ENCODE data around the gene CLDN5.
A peak's percentile ranks its signal among the peaks of the same experiment; 100 is the strongest.

Gene CLDN5

DNA sequence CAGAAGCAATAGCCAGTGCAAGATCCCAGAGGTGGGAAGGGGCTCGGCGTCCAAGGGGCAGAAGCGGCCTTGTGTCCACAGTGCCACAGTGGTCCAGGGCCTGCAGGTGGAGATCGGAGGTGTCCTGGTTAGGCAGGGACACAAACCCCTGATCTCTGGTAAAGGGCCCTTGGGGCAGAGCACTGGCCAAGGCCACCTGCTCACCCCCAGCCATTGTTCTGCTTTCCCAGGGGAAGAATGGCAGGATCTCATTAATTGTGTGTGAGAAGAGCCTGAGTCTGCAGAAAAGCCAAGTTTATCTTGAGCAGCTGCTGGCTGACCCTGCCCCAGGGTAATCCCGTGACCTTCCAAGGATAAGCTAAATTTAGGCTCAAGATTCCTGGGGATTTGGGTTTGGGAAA is 3.1 kb upstream of the CLDN5 start:
- H3K27me3 ChIP-seq (ENCODE audit: insufficient read depth, low read depth, severe bottlenecking): no peaks in the 10 kb centered on the region
- DNase-seq: peak; percentile 59
- TF ChIP-seq, protein P1, sequence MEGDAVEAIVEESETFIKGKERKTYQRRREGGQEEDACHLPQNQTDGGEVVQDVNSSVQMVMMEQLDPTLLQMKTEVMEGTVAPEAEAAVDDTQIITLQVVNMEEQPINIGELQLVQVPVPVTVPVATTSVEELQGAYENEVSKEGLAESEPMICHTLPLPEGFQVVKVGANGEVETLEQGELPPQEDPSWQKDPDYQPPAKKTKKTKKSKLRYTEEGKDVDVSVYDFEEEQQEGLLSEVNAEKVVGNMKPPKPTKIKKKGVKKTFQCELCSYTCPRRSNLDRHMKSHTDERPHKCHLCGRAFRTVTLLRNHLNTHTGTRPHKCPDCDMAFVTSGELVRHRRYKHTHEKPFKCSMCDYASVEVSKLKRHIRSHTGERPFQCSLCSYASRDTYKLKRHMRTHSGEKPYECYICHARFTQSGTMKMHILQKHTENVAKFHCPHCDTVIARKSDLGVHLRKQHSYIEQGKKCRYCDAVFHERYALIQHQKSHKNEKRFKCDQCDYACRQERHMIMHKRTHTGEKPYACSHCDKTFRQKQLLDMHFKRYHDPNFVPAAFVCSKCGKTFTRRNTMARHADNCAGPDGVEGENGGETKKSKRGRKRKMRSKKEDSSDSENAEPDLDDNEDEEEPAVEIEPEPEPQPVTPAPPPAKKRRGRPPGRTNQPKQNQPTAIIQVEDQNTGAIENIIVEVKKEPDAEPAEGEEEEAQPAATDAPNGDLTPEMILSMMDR (IDR thresholded peaks at IDR 0.05; ENCODE audit: low read depth, low read length): no peak
- peak overlapping the region; percentile 74 for H3K27ac ChIP-seq
- no peak overlapping the region for H3K4me3 ChIP-seq (ENCODE audit: low read depth, low read length)
- peaks cover 13% of the 10 kb centered on the region for H3K36me3 ChIP-seq
- H3K9me3 ChIP-seq (ENCODE audit: severe bottlenecking): no peaks in the 10 kb centered on the region

GRCh38 chr22:19526702-19527111 is 2.5 kb upstream of the CLDN5 start:
- no peaks in the 10 kb centered on the region for H3K9me3 ChIP-seq (ENCODE audit: severe bottlenecking)
- H3K27me3 ChIP-seq (ENCODE audit: insufficient read depth, low read depth, severe bottlenecking): no peaks in the 10 kb centered on the region
- no peak for DNase-seq
- TF ChIP-seq, protein P1 (IDR thresholded peaks at IDR 0.05; ENCODE audit: low read depth, low read length): no peak
- peak overlapping the region; percentile 74 for H3K27ac ChIP-seq
- peaks cover 17% of the 10 kb centered on the region for H3K36me3 ChIP-seq
- no peak overlapping the region for H3K4me3 ChIP-seq (ENCODE audit: low read depth, low read length)

GRCh38 chr22:19526076-19526701 is 2.0 kb upstream of the CLDN5 start:
- H3K27me3 ChIP-seq (ENCODE audit: insufficient read depth, low read depth, severe bottlenecking): no peaks in the 10 kb centered on the region
- TF ChIP-seq, protein P1 (IDR thresholded peaks at IDR 0.05; ENCODE audit: low read depth, low read length): no peak
- no peak for DNase-seq
- H3K27ac ChIP-seq: peak overlapping the region; percentile 74
- H3K36me3 ChIP-seq: peaks cover 22% of the 10 kb centered on the region
- H3K9me3 ChIP-seq (ENCODE audit: severe bottlenecking): no peaks in the 10 kb centered on the region
- H3K4me3 ChIP-seq (ENCODE audit: low read depth, low read length): no peak overlapping the region

DNA sequence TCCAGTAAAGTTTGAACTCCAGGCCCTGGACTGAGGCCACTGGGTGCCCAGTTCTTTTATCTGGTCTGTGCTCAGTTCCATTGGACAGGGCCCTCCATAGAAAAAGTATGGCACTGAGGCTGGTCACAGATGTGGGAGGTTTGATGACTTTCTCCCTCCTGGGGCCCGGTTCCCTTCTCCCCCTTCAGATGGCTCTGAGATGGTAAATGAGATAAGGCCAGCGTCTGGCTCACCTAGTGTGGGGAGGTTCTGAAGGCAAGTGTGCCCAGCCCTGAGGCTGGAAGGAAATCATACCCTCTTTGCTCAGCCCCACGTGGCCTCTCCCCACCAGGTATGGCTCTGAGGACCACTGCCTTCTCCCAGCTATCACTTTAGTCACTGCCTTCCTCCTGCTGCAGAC is 1.5 kb upstream of the CLDN5 start:
- DNase-seq: no peak
- Histone ChIP-seq H3K36me3 (peaks cover 26% of the 10 kb centered on the region), H3K27ac (no peak overlapping the region), H3K9me3 (ENCODE audit: severe bottlenecking) (no peaks in the 10 kb centered on the region), H3K4me3 (ENCODE audit: low read depth, low read length) (no peak overlapping the region), H3K27me3 (ENCODE audit: insufficient read depth, low read depth, severe bottlenecking) (no peaks in the 10 kb centered on the region)
- TF ChIP-seq, protein P1 (IDR thresholded peaks at IDR 0.05; ENCODE audit: low read depth, low read length): no peak

- peaks cover 29% of the 10 kb centered on the region for H3K36me3 ChIP-seq
- TF ChIP-seq, protein P1 (IDR thresholded peaks at IDR 0.05; ENCODE audit: low read depth, low read length): no peak
- no peaks in the 10 kb centered on the region for H3K27me3 ChIP-seq (ENCODE audit: insufficient read depth, low read depth, severe bottlenecking)
- H3K4me3 ChIP-seq (ENCODE audit: low read depth, low read length): no peak overlapping the region
- no peaks in the 10 kb centered on the region for H3K9me3 ChIP-seq (ENCODE audit: severe bottlenecking)
- H3K27ac ChIP-seq: no peak overlapping the region
- DNase-seq: no peak
These were observed 978 bp upstream of the CLDN5 start for GRCh38 chr22:19525116-19525660.
